Measurements from ENCODE around the gene CABLES1.

Gene CABLES1

DNA sequence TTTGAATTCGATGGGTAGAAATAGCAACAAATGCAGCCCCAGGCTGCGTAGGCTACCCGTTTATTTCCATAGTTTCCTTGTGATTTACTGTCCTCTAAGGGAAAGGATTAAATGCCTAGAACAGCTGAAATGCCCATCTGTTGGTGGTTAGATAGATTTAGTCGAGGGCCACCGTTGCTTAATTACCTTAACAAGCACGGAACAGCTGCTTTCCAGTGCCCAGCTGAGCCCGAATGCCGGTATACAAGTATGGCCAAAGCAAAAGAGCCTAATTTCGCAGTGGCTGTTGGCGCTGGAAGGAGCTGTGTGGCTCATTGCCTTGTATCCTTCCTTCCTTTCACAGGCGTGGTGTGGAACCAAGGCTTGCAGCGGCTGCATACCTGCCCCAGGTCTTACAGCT, 109.1 kb downstream of the CABLES1 start:
- no peak overlapping the region for H3K4me2 ChIP-seq (ENCODE audit: low read length)
- H3K27me3 ChIP-seq (ENCODE audit: insufficient read depth, low read length) = no peaks in the 10 kb centered on the region
- WGBS (ENCODE audit: extremely low coverage, insufficient coverage, insufficient read length) = no CpG with 5 or more reads among the region's 12 CpGs
- no peak overlapping the region for H2BK5ac ChIP-seq (ENCODE audit: low read depth, low read length, poor library complexity)
- no peak overlapping the region for H4K8ac ChIP-seq (ENCODE audit: low read depth, low read length)
- H3K9ac ChIP-seq (ENCODE audit: low read length) = no peak overlapping the region
- no peaks in the 10 kb centered on the region for H3K9me3 ChIP-seq (ENCODE audit: insufficient read depth, low read depth, low read length)
- DNase-seq = no peak
- H3K4ac ChIP-seq (ENCODE audit: low read depth, low read length) = no peak overlapping the region
- H3K27ac ChIP-seq (ENCODE audit: low read depth, low read length) = no peak overlapping the region
- no peak overlapping the region for H4K12ac ChIP-seq (ENCODE audit: low read depth, low read length)
- H2AK5ac ChIP-seq (ENCODE audit: low read length) = no peak overlapping the region
- peaks cover 2% of the 10 kb centered on the region for H3K79me1 ChIP-seq (ENCODE audit: low read length)
- no peak overlapping the region for H2AFZ ChIP-seq (ENCODE audit: insufficient read depth, low read length, poor library complexity)
- no peak overlapping the region for H2BK120ac ChIP-seq (ENCODE audit: insufficient read depth, low read length, poor library complexity)
- no peak overlapping the region for H2BK12ac ChIP-seq (ENCODE audit: low read length)
- H3K4me1 ChIP-seq (ENCODE audit: control insufficient read depth in 1 of 2, insufficient read depth in 2 of 2, low read length in 2 of 2) = peaks cover 9% of the 10 kb centered on the region in 2 experiments
- H3K18ac ChIP-seq (ENCODE audit: low read length) = no peak overlapping the region
- no peak overlapping the region for H3K23ac ChIP-seq (ENCODE audit: low read length)
- no peak overlapping the region for H3K4me3 ChIP-seq (ENCODE audit: low read depth, low read length)
- no peak overlapping the region for H4K91ac ChIP-seq (ENCODE audit: low read depth, low read length)
- no peaks in the 10 kb centered on the region for H3K79me2 ChIP-seq (ENCODE audit: control insufficient read depth, insufficient read depth, low read length, poor library complexity)
- H3K14ac ChIP-seq (ENCODE audit: low read length) = no peak overlapping the region
- H3K36me3 ChIP-seq (ENCODE audit: control insufficient read depth in 1 of 2, insufficient read depth in 2 of 2, low read length in 2 of 2) = no peaks in the 10 kb centered on the region

DNA sequence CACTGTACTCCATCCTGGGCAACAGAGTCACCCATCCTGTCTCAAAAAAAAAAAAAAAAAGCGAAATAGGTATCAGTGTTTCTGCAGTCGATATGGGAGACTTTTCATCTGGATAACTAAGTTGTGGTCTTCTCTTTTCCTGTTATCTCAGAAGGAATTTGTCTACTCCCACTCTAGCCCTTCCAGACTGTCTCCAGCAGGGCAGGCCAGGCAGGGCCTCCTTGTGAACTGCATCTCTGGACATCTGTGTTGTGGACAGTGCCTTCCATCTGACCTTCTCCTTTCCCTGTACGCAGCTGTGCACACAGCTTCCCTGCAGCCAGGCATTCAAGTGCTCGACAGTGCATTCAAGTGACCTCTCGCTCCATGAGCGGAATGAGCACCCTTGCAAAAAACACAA, 110.2 kb downstream of the CABLES1 start:
- Histone ChIP-seq H2BK12ac (ENCODE audit: low read length) (no peak overlapping the region), H3K9me3 (ENCODE audit: insufficient read depth, low read depth, low read length) (no peaks in the 10 kb centered on the region), H3K4ac (ENCODE audit: low read depth, low read length) (no peak overlapping the region), H3K79me1 (ENCODE audit: low read length) (no peaks in the 10 kb centered on the region), H3K36me3 (ENCODE audit: control insufficient read depth in 1 of 2, insufficient read depth in 2 of 2, low read length in 2 of 2) (peaks cover 0 to 2% of the 10 kb centered on the region in 2 experiments), H2AFZ (ENCODE audit: insufficient read depth, low read length, poor library complexity) (no peak overlapping the region), H3K9ac (ENCODE audit: low read length) (no peak overlapping the region), H4K8ac (ENCODE audit: low read depth, low read length) (no peak overlapping the region), H3K4me3 (ENCODE audit: low read depth, low read length) (no peak overlapping the region), H3K79me2 (ENCODE audit: control insufficient read depth, insufficient read depth, low read length, poor library complexity) (no peaks in the 10 kb centered on the region), H3K18ac (ENCODE audit: low read length) (no peak overlapping the region), H4K91ac (ENCODE audit: low read depth, low read length) (no peak overlapping the region), H2AK5ac (ENCODE audit: low read length) (no peak overlapping the region), H3K4me1 (ENCODE audit: control insufficient read depth in 1 of 2, insufficient read depth in 2 of 2, low read length in 2 of 2) (peaks cover 3% of the 10 kb centered on the region in 2 experiments), H3K4me2 (ENCODE audit: low read length) (no peak overlapping the region), H2BK5ac (ENCODE audit: low read depth, low read length, poor library complexity) (no peak overlapping the region), H4K12ac (ENCODE audit: low read depth, low read length) (no peak overlapping the region), H2BK120ac (ENCODE audit: insufficient read depth, low read length, poor library complexity) (no peak overlapping the region), H3K27me3 (ENCODE audit: insufficient read depth, low read length) (no peaks in the 10 kb centered on the region), H3K23ac (ENCODE audit: low read length) (no peak overlapping the region), H3K14ac (ENCODE audit: low read length) (no peak overlapping the region), H3K27ac (ENCODE audit: low read depth, low read length) (no peak overlapping the region)
- WGBS (ENCODE audit: extremely low coverage, insufficient coverage, insufficient read length) = no CpG with 5 or more reads among the region's 6 CpGs
- no peak for DNase-seq

- Histone ChIP-seq H4K91ac (ENCODE audit: low read depth, low read length) (no peak overlapping the region), H2AFZ (ENCODE audit: insufficient read depth, low read length, poor library complexity) (no peak overlapping the region), H2AK5ac (ENCODE audit: low read length) (no peak overlapping the region), H3K14ac (ENCODE audit: low read length) (no peak overlapping the region), H3K27ac (ENCODE audit: low read depth, low read length) (no peak overlapping the region), H3K79me1 (ENCODE audit: low read length) (no peaks in the 10 kb centered on the region), H3K23ac (ENCODE audit: low read length) (no peak overlapping the region), H4K12ac (ENCODE audit: low read depth, low read length) (no peak overlapping the region), H2BK12ac (ENCODE audit: low read length) (no peak overlapping the region), H3K9ac (ENCODE audit: low read length) (no peak overlapping the region), H2BK5ac (ENCODE audit: low read depth, low read length, poor library complexity) (no peak overlapping the region), H3K79me2 (ENCODE audit: control insufficient read depth, insufficient read depth, low read length, poor library complexity) (no peaks in the 10 kb centered on the region), H3K4me2 (ENCODE audit: low read length) (no peak overlapping the region), H3K4me3 (ENCODE audit: low read depth, low read length) (no peak overlapping the region), H3K4ac (ENCODE audit: low read depth, low read length) (no peak overlapping the region), H3K27me3 (ENCODE audit: insufficient read depth, low read length) (no peaks in the 10 kb centered on the region), H2BK120ac (ENCODE audit: insufficient read depth, low read length, poor library complexity) (no peak overlapping the region), H3K18ac (ENCODE audit: low read length) (no peak overlapping the region), H3K4me1 (ENCODE audit: control insufficient read depth in 1 of 2, insufficient read depth in 2 of 2, low read length in 2 of 2) (no peaks in the 10 kb centered on the region), H3K9me3 (ENCODE audit: insufficient read depth, low read depth, low read length) (no peaks in the 10 kb centered on the region), H3K36me3 (ENCODE audit: control insufficient read depth in 1 of 2, insufficient read depth in 2 of 2, low read length in 2 of 2) (peaks cover 0 to 2% of the 10 kb centered on the region in 2 experiments), H4K8ac (ENCODE audit: low read depth, low read length) (no peak overlapping the region)
- no peak for DNase-seq
- WGBS (ENCODE audit: extremely low coverage, insufficient coverage, insufficient read length) = no CpG with 5 or more reads among the region's 10 CpGs
These were observed 112.0 kb downstream of the CABLES1 start for GRCh38 chr18:23247331-23247730.

DNA sequence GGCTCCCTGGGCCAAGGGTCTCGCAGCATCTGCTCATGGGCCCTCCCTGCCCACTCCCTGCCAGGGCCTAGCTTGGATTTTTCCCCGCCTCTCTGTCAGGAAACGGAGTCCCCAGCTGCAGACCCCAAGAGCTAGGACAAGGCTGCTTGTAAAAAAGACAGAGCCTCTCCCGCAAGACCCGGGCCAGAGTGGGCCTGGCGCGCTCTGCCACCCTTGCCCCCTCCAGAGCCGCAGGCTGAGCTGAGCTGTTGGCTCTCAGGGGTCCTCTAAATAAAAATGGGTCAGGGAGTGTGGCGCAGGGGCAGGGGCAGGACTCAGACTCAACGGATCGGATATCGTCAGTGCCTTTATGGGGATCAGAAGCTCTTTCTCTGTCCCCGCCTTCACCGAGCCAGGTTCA, 112.6 kb downstream of the CABLES1 start:
- Histone ChIP-seq H2AK5ac (ENCODE audit: low read length) (no peak overlapping the region), H4K8ac (ENCODE audit: low read depth, low read length) (no peak overlapping the region)

More for the DNA sequence above, 112.6 kb downstream of the CABLES1 start:
- Histone ChIP-seq H3K23ac (ENCODE audit: low read length) (no peak overlapping the region), H2BK5ac (ENCODE audit: low read depth, low read length, poor library complexity) (no peak overlapping the region), H2BK12ac (ENCODE audit: low read length) (no peak overlapping the region), H3K18ac (ENCODE audit: low read length) (no peak overlapping the region), H3K4ac (ENCODE audit: low read depth, low read length) (no peak overlapping the region), H2AFZ (ENCODE audit: insufficient read depth, low read length, poor library complexity) (no peak overlapping the region), H4K12ac (ENCODE audit: low read depth, low read length) (no peak overlapping the region), H4K91ac (ENCODE audit: low read depth, low read length) (no peak overlapping the region), H3K4me1 (ENCODE audit: control insufficient read depth in 1 of 2, insufficient read depth in 2 of 2, low read length in 2 of 2) (no peaks in the 10 kb centered on the region), H3K27me3 (ENCODE audit: insufficient read depth, low read length) (no peaks in the 10 kb centered on the region), H2BK120ac (ENCODE audit: insufficient read depth, low read length, poor library complexity) (no peak overlapping the region), H3K4me2 (ENCODE audit: low read length) (no peak overlapping the region), H3K36me3 (ENCODE audit: control insufficient read depth in 1 of 2, insufficient read depth in 2 of 2, low read length in 2 of 2) (peaks cover 0 to 2% of the 10 kb centered on the region in 2 experiments), H3K14ac (ENCODE audit: low read length) (no peak overlapping the region), H3K9ac (ENCODE audit: low read length) (no peak overlapping the region), H3K9me3 (ENCODE audit: insufficient read depth, low read depth, low read length) (no peaks in the 10 kb centered on the region), H3K79me1 (ENCODE audit: low read length) (no peaks in the 10 kb centered on the region), H3K4me3 (ENCODE audit: low read depth, low read length) (no peak overlapping the region), H3K27ac (ENCODE audit: low read depth, low read length) (no peak overlapping the region), H3K79me2 (ENCODE audit: control insufficient read depth, insufficient read depth, low read length, poor library complexity) (no peaks in the 10 kb centered on the region)
- no peak for DNase-seq
- WGBS (ENCODE audit: extremely low coverage, insufficient coverage, insufficient read length) = no CpG with 5 or more reads among the region's 14 CpGs
